CD4-positive, alpha-beta T cell treated with Interleukin-17A for 1 hour (primary cell): ENCODE data around the gene CCDC38.

Experiments used
- DNase-seq: peaks from one replicate; pipeline ENCODE4 v3.0.0-alpha.2; 2020

CCDC38 gene

GRCh38 chr12:95959107-95959506 is 16.7 kb upstream of the CCDC38 start:
- no peak for DNase-seq

- DNase-seq = no peak
Observed at GRCh38 chr12:95956557-95957145, 14.2 kb upstream of the CCDC38 start.

GRCh38 chr12:95955549-95956159 is 13.2 kb upstream of the CCDC38 start:
- DNase-seq = no peak

- no peak for DNase-seq
Observed at GRCh38 chr12:95953000-95953399, 10.6 kb upstream of the CCDC38 start.

- no peak for DNase-seq
Observed at GRCh38 chr12:95951515-95951914, 9.1 kb upstream of the CCDC38 start.

- DNase-seq = no peak
Observed at GRCh38 chr12:95949477-95950206, 7.2 kb upstream of the CCDC38 start.

GRCh38 chr12:95944108-95944704 is 1.8 kb upstream of the CCDC38 start:
- DNase-seq = no peak

- peak; percentile 58 for DNase-seq
Observed at GRCh38 chr12:95943330-95943842, 972 bp upstream of the CCDC38 start, which contains the start of gene AMDHD1. TSS of gene AMDHD1 (plus strand) at chr12:95943331. CDS start at chr12:95943399, 68 bp downstream.

- peak; percentile 11 for DNase-seq
Observed at GRCh38 chr12:95942101-95942523, 302 bp downstream of the CCDC38 start.

- no peak for DNase-seq
Observed at GRCh38 chr12:95940514-95940913, 1.9 kb downstream of the CCDC38 start.

GRCh38 chr12:95922231-95922630 is 20.2 kb downstream of the CCDC38 start:
- DNase-seq = no peak

GRCh38 chr12:95919110-95919509 is 23.3 kb downstream of the CCDC38 start:
- DNase-seq = no peak

GRCh38 chr12:95918194-95918993 is 24.0 kb downstream of the CCDC38 start:
- peak; percentile 73 for DNase-seq

GRCh38 chr12:95909871-95910270 is 32.5 kb downstream of the CCDC38 start:
- DNase-seq = no peak

GRCh38 chr12:95908573-95908972 is 33.8 kb downstream of the CCDC38 start:
- DNase-seq = no peak

GRCh38 chr12:95898081-95898480 is 44.3 kb downstream of the CCDC38 start:
- no peak for DNase-seq

GRCh38 chr12:95896846-95897245 is 45.6 kb downstream of the CCDC38 start:
- no peak for DNase-seq

- no peak for DNase-seq
Observed at GRCh38 chr12:95890958-95891357, 51.5 kb downstream of the CCDC38 start.

GRCh38 chr12:95887311-95887710 is 55.1 kb downstream of the CCDC38 start:
- DNase-seq = no peak

- DNase-seq = no peak
Observed at GRCh38 chr12:95884998-95885397, 57.4 kb downstream of the CCDC38 start.

GRCh38 chr12:95882873-95883272 is 59.5 kb downstream of the CCDC38 start:
- no peak for DNase-seq

- DNase-seq = no peak
Observed at GRCh38 chr12:95882080-95882479, 60.3 kb downstream of the CCDC38 start.
